Measurements from ENCODE around the gene SSBP2.
"Not testable (repeated sequence)": the region's sequence is repeated elsewhere in the genome, so short reads cannot be mapped to it uniquely, and the experiment has no call there.

The SSBP2 gene

GRCh38 chr5:81740758-81741157 lies 10.1 kb downstream of the SSBP2 start:
- no peak for DNase-seq (ENCODE audit: low read depth in 2 of 3, low spot score in 1 of 3)

- DNase-seq (ENCODE audit: low read depth in 2 of 3, low spot score in 1 of 3) = no peak
Observed at GRCh38 chr5:81739291-81739690, 11.6 kb downstream of the SSBP2 start.

DNA sequence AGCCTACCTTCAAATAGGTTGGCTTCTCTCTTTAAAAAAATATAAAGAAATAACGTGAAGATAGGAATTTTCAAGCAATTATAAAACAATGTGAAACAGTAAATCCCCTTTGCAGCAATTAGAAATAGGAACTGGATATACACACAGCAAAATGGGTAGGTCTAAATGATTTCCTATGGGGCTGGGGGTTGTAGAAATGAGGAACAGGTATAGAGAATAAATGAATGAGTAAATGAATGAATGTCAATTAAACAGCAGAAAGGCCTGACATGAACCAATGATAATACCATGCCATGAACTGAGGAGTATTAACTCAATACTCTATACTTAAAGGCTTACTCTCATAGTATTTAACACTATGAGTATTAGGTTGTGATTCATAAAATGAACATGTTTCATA lies 21.6 kb downstream of the SSBP2 start:
- no peak for DNase-seq (ENCODE audit: low read depth in 2 of 3, low spot score in 1 of 3)

DNA sequence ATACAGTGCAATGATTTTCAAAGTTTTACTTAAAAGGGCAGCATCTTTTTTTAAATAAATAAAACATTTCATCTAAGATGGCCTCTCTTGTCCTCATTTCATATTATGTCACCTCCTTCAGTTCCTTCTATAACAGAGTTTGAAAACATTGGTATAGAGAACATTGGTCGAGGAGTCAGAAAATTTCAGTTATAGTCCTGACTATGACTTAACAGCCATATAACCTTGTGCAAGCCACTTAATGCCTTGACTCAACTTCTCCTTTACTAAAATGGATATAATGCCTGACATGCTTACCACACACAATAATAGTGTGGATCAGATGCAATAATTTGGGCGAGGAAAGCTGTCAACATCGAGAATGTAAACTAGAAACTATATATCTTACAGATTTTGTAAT lies 22.6 kb downstream of the SSBP2 start:
- DNase-seq (ENCODE audit: low read depth in 2 of 3, low spot score in 1 of 3) = no peak

- no peak for DNase-seq (ENCODE audit: low read depth in 2 of 3, low spot score in 1 of 3)
Observed at GRCh38 chr5:81726297-81726696, 24.6 kb downstream of the SSBP2 start.

DNA sequence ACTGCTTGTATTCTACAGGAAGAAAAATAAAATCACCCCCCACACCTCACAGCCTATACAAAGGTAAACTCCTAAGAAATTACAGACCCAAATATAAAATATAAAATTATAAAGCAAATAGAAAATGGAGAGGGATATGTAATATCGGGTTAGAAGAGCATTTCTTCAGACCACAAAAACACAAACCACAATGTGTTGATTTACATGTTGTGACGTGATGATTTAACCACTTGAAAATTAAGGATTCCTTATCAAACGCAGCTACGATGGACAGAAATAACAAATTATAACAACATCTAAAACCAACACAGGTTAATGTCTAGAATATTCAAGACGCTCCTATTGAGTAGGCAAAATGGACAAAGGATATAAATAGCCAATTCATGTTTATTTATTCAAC lies 26.3 kb downstream of the SSBP2 start:
- no peak for DNase-seq (ENCODE audit: low read depth in 2 of 3, low spot score in 1 of 3)

GRCh38 chr5:81724108-81724507 lies 26.8 kb downstream of the SSBP2 start:
- no peak for DNase-seq (ENCODE audit: low read depth in 2 of 3, low spot score in 1 of 3)

GRCh38 chr5:81721049-81721448 lies 29.8 kb downstream of the SSBP2 start:
- no peak for DNase-seq (ENCODE audit: low read depth in 2 of 3, low spot score in 1 of 3)

GRCh38 chr5:81719743-81720345 lies 31.1 kb downstream of the SSBP2 start:
- no peak for DNase-seq (ENCODE audit: low read depth in 2 of 3, low spot score in 1 of 3)

DNA sequence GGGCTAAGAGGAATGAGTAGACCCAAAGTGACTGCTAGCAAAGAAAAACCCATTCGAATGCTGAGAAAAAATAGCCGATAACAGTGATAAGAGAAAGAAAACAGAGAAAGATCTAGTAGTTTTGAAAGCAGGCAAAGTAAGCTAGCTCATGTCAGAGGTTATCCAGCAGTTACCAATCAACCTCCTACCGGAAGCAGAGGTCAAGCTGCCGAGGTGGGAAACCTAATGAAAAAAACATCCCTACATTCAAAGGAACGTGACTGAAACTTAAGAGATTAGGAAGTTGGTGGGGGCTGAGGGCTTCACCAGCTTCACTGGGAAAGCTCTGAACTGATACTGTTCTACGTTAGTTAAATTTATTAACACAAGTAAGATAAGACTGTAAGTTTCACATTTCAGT lies 32.6 kb downstream of the SSBP2 start:
- DNase-seq (ENCODE audit: low read depth in 2 of 3, low spot score in 1 of 3) = no peak

- DNase-seq (ENCODE audit: low read depth in 2 of 3, low spot score in 1 of 3) = no peak
Observed at GRCh38 chr5:81717860-81718259, 33.0 kb downstream of the SSBP2 start.

DNA sequence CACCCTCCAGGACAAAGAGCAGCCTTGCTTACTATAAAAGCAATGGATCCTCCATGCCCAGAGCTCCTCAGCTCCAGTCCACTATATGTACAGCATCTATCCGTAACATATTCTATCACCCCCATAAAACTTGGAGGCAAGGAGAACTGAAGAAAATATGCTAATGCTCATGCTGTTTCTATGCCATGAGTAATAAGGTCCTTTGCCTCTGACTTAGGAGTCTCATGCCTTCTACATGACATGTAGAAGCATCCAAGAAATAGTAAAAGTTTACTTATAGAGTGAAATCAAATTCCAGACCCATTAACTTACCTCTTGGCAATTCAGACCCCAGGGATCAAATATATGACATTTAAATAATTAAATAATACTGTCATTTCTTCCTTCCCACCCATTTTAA lies 33.7 kb downstream of the SSBP2 start:
- DNase-seq (ENCODE audit: low read depth in 2 of 3, low spot score in 1 of 3) = no peak

GRCh38 chr5:81714076-81714475 lies 36.8 kb downstream of the SSBP2 start:
- DNase-seq (ENCODE audit: low read depth in 2 of 3, low spot score in 1 of 3) = not testable (repeated sequence)

GRCh38 chr5:81708889-81709288 lies 42.0 kb downstream of the SSBP2 start:
- DNase-seq (ENCODE audit: low read depth in 2 of 3, low spot score in 1 of 3) = no peak

DNA sequence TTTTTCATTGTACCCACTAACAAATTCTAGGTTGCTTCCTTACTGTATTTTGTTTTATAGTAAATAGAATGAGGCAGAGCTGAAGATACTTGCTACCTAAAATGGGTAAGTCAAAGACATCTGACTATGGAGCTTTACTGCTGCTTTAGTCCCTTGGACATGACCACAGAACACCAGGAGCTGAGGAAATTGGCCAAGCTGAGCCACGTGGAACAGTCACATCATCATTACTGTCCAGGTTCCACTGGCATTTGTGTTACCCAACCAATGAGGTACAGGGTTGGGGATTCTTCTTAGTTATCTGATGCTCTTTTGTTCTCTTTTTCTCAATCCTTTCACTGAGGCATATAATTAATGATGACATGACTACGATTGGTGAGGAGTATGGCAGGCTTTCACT lies 47.1 kb downstream of the SSBP2 start:
- DNase-seq (ENCODE audit: low read depth in 2 of 3, low spot score in 1 of 3) = no peak

DNA sequence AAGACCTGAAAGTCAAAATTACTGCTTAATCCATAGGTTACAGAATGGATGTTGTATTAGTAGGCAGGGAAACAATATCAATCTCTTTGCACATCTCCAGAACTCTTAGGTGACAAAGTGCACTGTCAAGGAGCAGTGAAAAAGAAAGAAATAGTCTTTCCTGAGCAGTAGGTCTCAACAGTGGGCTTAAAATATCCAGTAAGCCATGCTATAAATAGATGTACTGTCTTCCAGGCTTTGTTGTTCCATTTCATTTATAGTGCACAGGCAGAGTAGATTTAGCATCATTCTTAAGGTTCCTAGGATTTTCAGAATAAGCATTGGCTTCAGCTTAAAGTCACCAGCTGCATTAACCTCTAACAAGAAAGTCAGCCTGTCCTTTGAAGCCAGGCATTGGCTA lies 50.7 kb downstream of the SSBP2 start:
- DNase-seq (ENCODE audit: low read depth in 2 of 3, low spot score in 1 of 3) = no peak

GRCh38 chr5:81698813-81699212 lies 52.1 kb downstream of the SSBP2 start:
- no peak for DNase-seq (ENCODE audit: low read depth in 2 of 3, low spot score in 1 of 3)

DNA sequence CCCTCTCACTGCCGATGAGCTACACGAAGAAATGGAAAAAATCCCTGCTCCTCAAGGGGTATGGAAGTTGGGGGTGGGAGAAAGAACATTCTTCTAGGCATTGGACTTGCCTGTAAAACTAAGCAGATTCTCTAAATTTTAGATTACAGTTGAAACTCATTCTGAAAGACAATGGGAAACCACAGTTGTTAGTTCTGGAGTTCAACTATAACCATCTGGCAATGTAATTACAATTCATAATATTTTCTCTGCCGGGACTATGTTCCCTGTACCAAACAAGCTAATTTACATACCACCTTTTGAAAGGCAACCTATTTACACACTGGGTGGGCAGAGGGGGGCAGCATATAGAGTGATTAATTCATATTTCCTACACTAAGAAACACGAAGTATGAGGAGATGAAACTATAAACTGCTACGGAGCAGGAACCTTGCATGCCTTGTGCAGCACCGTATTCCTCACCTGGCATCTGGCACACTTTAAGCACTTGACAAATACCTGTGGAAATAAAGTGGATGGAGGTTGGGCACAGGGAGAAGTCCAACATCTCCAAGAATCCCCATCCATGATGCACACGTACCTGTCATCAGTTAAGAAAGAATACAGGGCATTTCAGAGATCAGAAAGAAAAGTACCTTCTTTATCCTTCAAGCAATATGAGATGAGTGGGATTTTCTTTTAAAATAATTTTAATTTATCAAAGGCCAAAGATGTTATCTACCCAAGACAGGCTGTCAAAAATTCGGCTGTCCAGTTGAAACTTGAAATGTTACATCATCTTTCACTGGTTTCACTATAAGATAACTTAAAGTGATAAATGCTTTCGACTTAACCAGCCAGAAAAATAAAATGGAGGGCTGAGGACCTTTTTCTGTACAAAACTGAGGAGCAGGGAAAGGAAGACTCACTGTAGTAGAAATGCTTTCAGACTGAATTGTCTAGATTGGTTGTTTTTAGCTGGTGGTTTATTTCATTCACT lies 54.2 kb downstream of the SSBP2 start:
- no peak for DNase-seq (ENCODE audit: low read depth in 2 of 3, low spot score in 1 of 3)

- no peak for DNase-seq (ENCODE audit: low read depth in 2 of 3, low spot score in 1 of 3)
Observed at GRCh38 chr5:81694726-81695125, 56.2 kb downstream of the SSBP2 start.

GRCh38 chr5:81688215-81688614 lies 62.7 kb downstream of the SSBP2 start:
- no peak for DNase-seq (ENCODE audit: low read depth in 2 of 3, low spot score in 1 of 3)

DNA sequence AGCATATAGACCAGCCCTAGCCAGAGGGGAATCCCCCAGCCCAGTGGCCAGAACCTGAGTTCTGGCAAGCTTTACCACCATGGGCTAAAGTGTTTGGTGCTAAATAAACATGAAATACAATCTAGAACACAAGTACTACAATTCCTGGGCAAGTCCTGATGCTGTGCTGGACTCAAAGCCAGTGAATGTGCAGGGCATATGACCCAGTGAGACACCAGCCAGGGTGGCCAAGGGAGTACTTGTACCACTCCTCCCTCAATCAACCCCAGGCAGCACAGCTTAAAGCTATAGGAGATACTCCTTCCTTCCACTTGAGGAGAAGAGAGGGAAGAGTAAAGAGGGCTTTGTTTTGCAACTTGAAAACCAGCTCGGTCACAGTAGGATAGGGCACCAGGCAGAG lies 63.6 kb downstream of the SSBP2 start:
- DNase-seq (ENCODE audit: low read depth in 2 of 3, low spot score in 1 of 3) = no peak

- no peak for DNase-seq (ENCODE audit: low read depth in 2 of 3, low spot score in 1 of 3)
Observed at GRCh38 chr5:81685471-81685870, 65.4 kb downstream of the SSBP2 start.

DNA sequence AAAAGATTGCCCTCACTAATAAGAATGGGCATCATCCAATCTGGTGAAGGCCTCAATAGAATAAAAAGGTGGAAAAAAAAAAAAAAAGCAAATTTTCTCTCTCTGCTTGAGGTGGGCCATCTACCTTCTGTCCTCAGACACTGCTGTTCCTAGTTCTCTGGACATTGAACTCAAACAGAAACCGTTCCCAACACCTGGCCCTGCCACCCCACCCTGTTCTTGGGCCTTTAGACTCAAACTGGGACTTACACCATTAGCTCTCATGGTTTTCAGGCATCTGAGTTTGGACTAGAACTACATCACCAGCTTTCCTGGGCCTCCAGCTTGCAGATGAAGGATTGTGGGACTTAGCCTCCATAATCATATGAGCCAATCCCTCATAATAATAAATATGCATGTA lies 71.0 kb downstream of the SSBP2 start:
- no peak for DNase-seq (ENCODE audit: low read depth in 2 of 3, low spot score in 1 of 3)

Data from stimulated activated CD4-positive, alpha-beta T cell treated with anti-CD3 and anti-CD28 coated beads, Interleukin-12 subunit alpha, Interleukin-12 subunit beta, amount 100 ng/mL, for 48 hours (primary cell).